OCI-LY7 (cell line): Measurements from ENCODE around the gene MVB12B. TPM values are rescaled to one million over a fixed set of nuclear protein-coding genes. Genes with fewer than 3 reads are reported as not detected.

ENCODE experiments used
- BruUV-seq: library from RNA; stranded (reverse); fragments of 400-500 nt; replicated peaks from 2 replicates; lab custom pipeline; 2021; lab: Mats Ljungman, UMichigan
- CTCF ChIA-PET: fragments of 300-600 bp; sonication (Branson Sonifier 250); formaldehyde crosslinking; loops from one replicate; lab custom pipeline; 2022; ENCODE audit warnings: antibody characterized with exemption; ENCODE audit not compliant: unreplicated experiment; lab: Charles Lee
- POLR2A ChIA-PET: fragments of 300-600 bp; sonication (Branson Sonifier 250); formaldehyde crosslinking; loops from one replicate; lab custom pipeline; 2022; ENCODE audit warnings: antibody characterized with exemption; lab: Charles Lee
- DNase-seq: peaks from one replicate; pipeline ENCODE4 v3.0.0-alpha.2; 2015; ENCODE audit warnings: low spot score
- H2AFZ ChIP-seq: fragments of 200-600 bp; sonication (generic), shearing (Covaris generic); 2 replicates; pipeline ENCODE4 v1.6.1; 2014; ENCODE audit warnings: mild to moderate bottlenecking, antibody characterized with exemption, low read length, moderate library complexity
- H3K27ac ChIP-seq: fragments of 200-600 bp; sonication (generic); 2 replicates; pipeline ENCODE4 v1.5.1; 2014; ENCODE audit warnings: mixed run types, low read depth, mild to moderate bottlenecking, moderate library complexity, low read length, inconsistent platforms; ENCODE audit not compliant: poor library complexity, severe bottlenecking
- H3K36me3 ChIP-seq: fragments of 200-600 bp; sonication (generic); 2 replicates; pipeline ENCODE4 v1.6.1; 2014; ENCODE audit warnings: mild to moderate bottlenecking, antibody characterized with exemption, low read length, moderate library complexity, mixed read lengths; ENCODE audit not compliant: insufficient read depth
- H3K4me1 ChIP-seq: fragments of 200-600 bp; sonication (generic); 2 replicates; pipeline ENCODE4 v1.5.1; 2014; ENCODE audit warnings: mild to moderate bottlenecking, low read length; ENCODE audit not compliant: insufficient read depth, poor library complexity, severe bottlenecking
- H3K4me2 ChIP-seq: fragments of 200-600 bp; sonication (generic); 2 replicates; pipeline ENCODE4 v1.6.1; 2014; ENCODE audit warnings: mild to moderate bottlenecking, low read length
- H3K4me3 ChIP-seq: fragments of 200-600 bp; sonication (generic); 2 replicates; pipeline ENCODE4 v1.5.1; 2014; ENCODE audit warnings: mild to moderate bottlenecking, low read depth, low read length; ENCODE audit not compliant: poor library complexity, severe bottlenecking
- H3K79me2 ChIP-seq: fragments of 200-600 bp; sonication (generic); 2 replicates; pipeline ENCODE4 v1.6.1; 2016; ENCODE audit warnings: low read depth, mild to moderate bottlenecking, low read length, moderate library complexity, mixed read lengths; ENCODE audit not compliant: insufficient read depth
- H3K9me2 ChIP-seq: fragments of 200-600 bp; sonication (generic); 2 replicates; pipeline ENCODE4 v1.6.1; 2016; ENCODE audit warnings: mild to moderate bottlenecking, low read length, mixed read lengths; ENCODE audit not compliant: insufficient read depth
- H3K9me3 ChIP-seq: fragments of 200-600 bp; sonication (generic); 2 replicates; pipeline ENCODE4 v1.6.1; 2014; ENCODE audit warnings: mild to moderate bottlenecking, mixed run types, low read length, mixed read lengths
- H4K20me1 ChIP-seq: fragments of 200-600 bp; sonication (generic); 2 replicates; pipeline ENCODE4 v1.6.1; 2014; ENCODE audit warnings: mild to moderate bottlenecking, antibody characterized with exemption, low read length, moderate library complexity, mixed read lengths; ENCODE audit not compliant: insufficient read depth
- CTCF ChIP-seq: fragments of 200-600 bp; sonication (generic); conservative IDR thresholded peaks from 2 replicates; pipeline ENCODE4 v1.5.1; 2014; ENCODE audit warnings: mild to moderate bottlenecking, antibody characterized with exemption, low read length, moderate library complexity, mixed read lengths
- EZH2phosphoT487 ChIP-seq: fragments of 200-600 bp; sonication (generic); IDR thresholded peaks from 2 replicates; pipeline ENCODE4 v1.6.1; 2018; ENCODE audit warnings: low read depth, borderline replicate concordance, mild to moderate bottlenecking, mixed run types, antibody characterized with exemption, low read length, moderate library complexity, mixed read lengths
- intact Hi-C: fragments of 100-400 bp; cut with micrococcal nuclease; formaldehyde crosslinking; loops from one replicate; pipeline ENCODE4 v1.10.0; 2022; ENCODE audit not compliant: unreplicated experiment
- total RNA-seq, 2 experiments: library from RNA; depleted of rRNA in 1 of 2; stranded (reverse); fragments of >200 nt in 1 of 2; shearing (Covaris generic) in 1 of 2; gene quantifications; 2 replicates each; pipeline ENCODE4 v1.2.3, GENCODE V29; 2014 to 2022

Gene MVB12B
- total RNA-seq, 2 experiments from 2014 or later, result 1.3 TPM; not detected in 1

GRCh38 chr9:126453156-126453963 lies 126.7 kb downstream of the MVB12B start:
- POLR2A ChIA-PET, result no interaction called here
- no peaks in the 10 kb centered on the region for H4K20me1 ChIP-seq
- no peaks in the 10 kb centered on the region for H3K79me2 ChIP-seq
- intact Hi-C loops, result no loop called here
- H3K9me3 ChIP-seq, result no peaks in the 10 kb centered on the region
- no peak overlapping the region for H2AFZ ChIP-seq
- no peak overlapping the region for H3K27ac ChIP-seq
- no peaks in the 10 kb centered on the region for H3K4me1 ChIP-seq
- CTCF ChIA-PET, result no interaction called here
- BruUV-seq, result no TSS peak
- TF ChIP-seq EZH2phosphoT487 (no peak), CTCF (no peak)
- no peak for DNase-seq
- no peaks in the 10 kb centered on the region for H3K9me2 ChIP-seq
- H3K36me3 ChIP-seq, result no peaks in the 10 kb centered on the region
- H3K4me2 ChIP-seq, result no peak overlapping the region
- no peak overlapping the region for H3K4me3 ChIP-seq

- TF ChIP-seq EZH2phosphoT487 (no peak), CTCF (no peak)
- H3K9me2 ChIP-seq, result no peaks in the 10 kb centered on the region
- no peak overlapping the region for H3K4me3 ChIP-seq
- no peak for DNase-seq
- H3K27ac ChIP-seq, result no peak overlapping the region
- H3K4me1 ChIP-seq, result no peaks in the 10 kb centered on the region
- H3K4me2 ChIP-seq, result no peak overlapping the region
- no peaks in the 10 kb centered on the region for H4K20me1 ChIP-seq
- ChIA-PET POLR2A (no interaction called here), CTCF (no interaction called here)
- no TSS peak for BruUV-seq
- no peaks in the 10 kb centered on the region for H3K9me3 ChIP-seq
- no peaks in the 10 kb centered on the region for H3K36me3 ChIP-seq
- H3K79me2 ChIP-seq, result no peaks in the 10 kb centered on the region
- no peak overlapping the region for H2AFZ ChIP-seq
- intact Hi-C loops, result no loop called here
Measured at GRCh38 chr9:126454215-126454614, 127.6 kb downstream of the MVB12B start.

- no peaks in the 10 kb centered on the region for H3K4me1 ChIP-seq
- H2AFZ ChIP-seq, result no peak overlapping the region
- no peak overlapping the region for H3K4me2 ChIP-seq
- no peaks in the 10 kb centered on the region for H3K9me3 ChIP-seq
- H3K36me3 ChIP-seq, result no peaks in the 10 kb centered on the region
- H3K27ac ChIP-seq, result no peak overlapping the region
- no peaks in the 10 kb centered on the region for H4K20me1 ChIP-seq
- no peaks in the 10 kb centered on the region for H3K9me2 ChIP-seq
- no TSS peak for BruUV-seq
- H3K79me2 ChIP-seq, result no peaks in the 10 kb centered on the region
- no peak for TF ChIP-seq CTCF
- no peak for TF ChIP-seq EZH2phosphoT487
- no peak for DNase-seq
- H3K4me3 ChIP-seq, result no peak overlapping the region
- intact Hi-C loops, result no loop called here
- ChIA-PET POLR2A (no interaction called here), CTCF (no interaction called here)
Measured at GRCh38 chr9:126454795-126455194, 128.2 kb downstream of the MVB12B start.
